ENCODE measurements around the gene SLC47A2.
"Not testable (repeated sequence)": the region's sequence is repeated elsewhere in the genome, so short reads cannot be mapped to it uniquely, and the experiment has no call there.

SLC47A2 gene

GRCh38 chr17:19705771-19706770 lies 10.3 kb downstream of the SLC47A2 start:
- DNase-seq, result no peak

- DNase-seq, result no peak
Observed at GRCh38 chr17:19705201-19705600, 11.2 kb downstream of the SLC47A2 start.

GRCh38 chr17:19703828-19704613 lies 12.4 kb downstream of the SLC47A2 start:
- no peak for DNase-seq

GRCh38 chr17:19703106-19703827 lies 13.1 kb downstream of the SLC47A2 start:
- DNase-seq, result no peak

- no peak for DNase-seq
Observed at GRCh38 chr17:19702217-19702641, 14.2 kb downstream of the SLC47A2 start.

GRCh38 chr17:19686400-19687090 lies 29.8 kb downstream of the SLC47A2 start:
- DNase-seq, result no peak

- DNase-seq, result not testable (repeated sequence)
Observed at GRCh38 chr17:19684909-19685580, 31.3 kb downstream of the SLC47A2 start.

- DNase-seq, result no peak
Observed at GRCh38 chr17:19683117-19683516, 33.3 kb downstream of the SLC47A2 start.

GRCh38 chr17:19678581-19679453 lies 37.6 kb downstream of the SLC47A2 start:
- DNase-seq, result no peak

GRCh38 chr17:19677736-19678379 lies 38.5 kb downstream of the SLC47A2 start:
- DNase-seq, result no peak

GRCh38 chr17:19676896-19677295 lies 39.5 kb downstream of the SLC47A2 start:
- DNase-seq, result no peak

GRCh38 chr17:19673623-19674022 lies 42.8 kb downstream of the SLC47A2 start:
- DNase-seq, result no peak

GRCh38 chr17:19672009-19672750 lies 44.2 kb downstream of the SLC47A2 start:
- DNase-seq, result no peak

- DNase-seq, result no peak
Observed at GRCh38 chr17:19671433-19671832, 45.0 kb downstream of the SLC47A2 start.

- no peak for DNase-seq
Observed at GRCh38 chr17:19670908-19671307, 45.5 kb downstream of the SLC47A2 start.

- DNase-seq, result not testable (repeated sequence)
Observed at GRCh38 chr17:19669680-19670079, 46.7 kb downstream of the SLC47A2 start.

GRCh38 chr17:19664821-19665181 lies 51.6 kb downstream of the SLC47A2 start:
- DNase-seq, result no peak

- no peak for DNase-seq
Observed at GRCh38 chr17:19664136-19664820, 52.1 kb downstream of the SLC47A2 start.

GRCh38 chr17:19663097-19663496 lies 53.3 kb downstream of the SLC47A2 start:
- no peak for DNase-seq

All from fibroblast of skin of right biceps (primary cell).